Bronchial epithelial cell (primary cell): ENCODE measurements around the gene MRLN. TPM values are rescaled to one million over a fixed set of nuclear protein-coding genes. Genes with fewer than 3 reads are reported as not detected.
"Not testable (repeated sequence)": the region's sequence is repeated elsewhere in the genome, so short reads cannot be mapped to it uniquely, and the experiment has no call there.

ENCODE experiments used
- DNase-seq: peaks from one replicate; pipeline ENCODE4 v3.0.0-alpha.2; 2010; ENCODE audit warnings: low read depth
- FAIRE-seq: peaks from 2 replicates; lab custom pipeline; 2011; peaks lifted over from hg19 to GRCh38; lab: Jason Lieb, UNC
- H3K27me3 ChIP-seq: 2 replicates; pipeline ENCODE4 v1.5.1; 2011; ENCODE audit warnings: low read length; ENCODE audit not compliant: control insufficient read depth, insufficient read depth
- H3K36me3 ChIP-seq: 2 replicates; pipeline ENCODE4 v1.5.1; 2011; ENCODE audit warnings: low read length; ENCODE audit not compliant: control insufficient read depth, insufficient read depth
- H3K4me3 ChIP-seq: 2 replicates; pipeline ENCODE4 v1.5.1; 2011; ENCODE audit warnings: mild to moderate bottlenecking, low read depth, low read length, control low read depth
- total RNA-seq: library from RNA; depleted of rRNA; stranded (reverse); fragments of >200 nt; gene quantifications from 2 replicates; pipeline ENCODE4 v1.2.1, GENCODE V29; 2014
- TF ChIP-seq, protein P1 (sequence below): IDR thresholded peaks from 2 replicates; pipeline ENCODE4 v1.5.1; 2011; ENCODE audit warnings: mild to moderate bottlenecking, moderate library complexity, low read length, control low read depth, inconsistent platforms; ENCODE audit not compliant: insufficient read depth, severe bottlenecking

The MRLN gene
- total RNA-seq, 1 donor from 2014 or later, result not detected

DNA sequence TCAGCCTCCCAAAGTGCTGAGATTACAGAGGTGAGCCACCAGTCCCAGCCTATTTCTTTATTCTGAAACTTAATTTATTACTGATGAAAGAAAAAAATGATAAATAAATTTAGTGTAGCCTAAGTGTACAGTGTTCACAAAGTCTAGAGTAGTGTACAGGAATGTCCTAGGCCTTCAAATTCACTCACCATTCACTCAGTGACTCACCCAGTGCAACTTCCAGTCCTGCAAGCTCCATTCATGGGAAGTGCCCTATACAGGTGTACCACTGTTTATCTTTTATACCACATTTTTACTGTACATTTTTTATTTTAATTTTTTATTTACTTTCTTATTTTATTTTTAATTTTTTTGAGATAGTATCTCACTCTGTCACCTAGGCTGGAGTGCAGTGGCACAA is 12.2 kb downstream of the MRLN start:
- peak; percentile 35 for DNase-seq
- FAIRE-seq, result no peak
- H3K4me3 ChIP-seq, result no peak overlapping the region
- H3K36me3 ChIP-seq, result no peaks in the 10 kb centered on the region
- TF ChIP-seq, protein P1, sequence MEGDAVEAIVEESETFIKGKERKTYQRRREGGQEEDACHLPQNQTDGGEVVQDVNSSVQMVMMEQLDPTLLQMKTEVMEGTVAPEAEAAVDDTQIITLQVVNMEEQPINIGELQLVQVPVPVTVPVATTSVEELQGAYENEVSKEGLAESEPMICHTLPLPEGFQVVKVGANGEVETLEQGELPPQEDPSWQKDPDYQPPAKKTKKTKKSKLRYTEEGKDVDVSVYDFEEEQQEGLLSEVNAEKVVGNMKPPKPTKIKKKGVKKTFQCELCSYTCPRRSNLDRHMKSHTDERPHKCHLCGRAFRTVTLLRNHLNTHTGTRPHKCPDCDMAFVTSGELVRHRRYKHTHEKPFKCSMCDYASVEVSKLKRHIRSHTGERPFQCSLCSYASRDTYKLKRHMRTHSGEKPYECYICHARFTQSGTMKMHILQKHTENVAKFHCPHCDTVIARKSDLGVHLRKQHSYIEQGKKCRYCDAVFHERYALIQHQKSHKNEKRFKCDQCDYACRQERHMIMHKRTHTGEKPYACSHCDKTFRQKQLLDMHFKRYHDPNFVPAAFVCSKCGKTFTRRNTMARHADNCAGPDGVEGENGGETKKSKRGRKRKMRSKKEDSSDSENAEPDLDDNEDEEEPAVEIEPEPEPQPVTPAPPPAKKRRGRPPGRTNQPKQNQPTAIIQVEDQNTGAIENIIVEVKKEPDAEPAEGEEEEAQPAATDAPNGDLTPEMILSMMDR, result no peak
- no peaks in the 10 kb centered on the region for H3K27me3 ChIP-seq

DNA sequence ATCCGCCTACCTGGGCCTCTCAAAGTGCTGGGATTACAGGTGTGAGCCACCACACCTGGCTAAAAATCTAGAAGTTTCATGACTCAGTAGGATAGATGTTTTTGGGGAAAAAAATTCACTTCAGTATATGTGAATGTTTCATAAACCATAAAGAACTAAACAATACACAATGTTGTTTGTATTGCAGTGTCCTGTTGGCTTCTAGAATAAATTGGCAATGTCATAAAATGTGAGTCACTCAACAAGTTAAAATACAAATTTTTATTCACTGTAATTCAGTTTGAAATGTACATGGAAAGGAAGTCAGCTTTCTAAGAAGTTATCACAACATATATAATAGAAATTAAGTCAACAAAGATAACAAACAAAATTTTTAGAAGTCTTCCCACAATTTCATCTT is 16.5 kb downstream of the MRLN start:
- H3K4me3 ChIP-seq, result no peak overlapping the region
- TF ChIP-seq, protein P1, result no peak
- FAIRE-seq, result no peak

DNA sequence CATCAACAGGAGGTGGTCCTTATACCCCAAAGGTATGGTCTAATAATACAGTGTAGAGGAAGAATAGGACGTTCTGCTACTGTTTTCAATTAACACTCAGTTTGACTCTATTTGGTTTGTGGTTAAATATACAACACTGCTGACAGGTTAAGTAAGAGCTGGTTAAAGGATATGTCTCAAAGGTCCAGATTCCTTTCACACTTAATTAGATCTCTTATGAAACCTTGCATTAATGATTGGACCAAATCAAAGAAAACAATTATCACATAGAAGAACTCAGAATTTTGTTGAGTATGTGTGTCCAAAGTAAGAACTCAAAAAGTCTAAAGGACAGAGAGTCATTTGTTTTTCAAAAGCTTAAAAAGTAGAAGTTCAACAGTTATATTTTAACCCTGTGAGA is 18.0 kb downstream of the MRLN start:
- FAIRE-seq (no peak), DNase-seq (no peak)
- TF ChIP-seq, protein P1, result no peak
- Histone ChIP-seq H3K4me3 (no peak overlapping the region), H3K27me3 (peaks cover 1% of the 10 kb centered on the region), H3K36me3 (no peaks in the 10 kb centered on the region)

More for the DNA sequence above, 16.5 kb downstream of the MRLN start:
- peaks cover 1% of the 10 kb centered on the region for H3K27me3 ChIP-seq
- H3K36me3 ChIP-seq, result no peaks in the 10 kb centered on the region
- no peak for DNase-seq

DNA sequence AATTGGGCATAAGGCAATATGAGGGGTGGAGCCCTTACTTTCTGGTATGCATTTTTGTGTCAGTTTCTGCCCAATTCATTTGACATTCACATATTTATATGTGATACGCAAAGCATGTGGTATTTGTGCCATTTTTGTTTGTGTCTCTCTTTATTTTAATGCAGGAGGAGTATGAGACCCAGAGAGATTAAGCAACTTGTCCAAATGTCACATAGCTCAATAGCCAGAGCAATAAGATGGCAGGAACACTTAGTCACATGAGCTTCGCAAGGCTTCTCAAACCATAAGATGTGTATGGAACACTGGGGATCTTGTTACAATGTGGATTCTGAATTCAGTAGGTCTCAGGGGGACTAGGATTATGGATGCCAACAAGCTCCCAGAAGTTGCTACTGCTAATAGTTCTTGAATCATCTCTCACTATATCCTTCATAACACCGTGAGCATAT is 19.2 kb downstream of the MRLN start:
- peaks cover 1% of the 10 kb centered on the region for H3K27me3 ChIP-seq
- H3K4me3 ChIP-seq, result no peak overlapping the region
- DNase-seq (no peak), FAIRE-seq (no peak)
- TF ChIP-seq, protein P1, result no peak
- no peaks in the 10 kb centered on the region for H3K36me3 ChIP-seq

DNA sequence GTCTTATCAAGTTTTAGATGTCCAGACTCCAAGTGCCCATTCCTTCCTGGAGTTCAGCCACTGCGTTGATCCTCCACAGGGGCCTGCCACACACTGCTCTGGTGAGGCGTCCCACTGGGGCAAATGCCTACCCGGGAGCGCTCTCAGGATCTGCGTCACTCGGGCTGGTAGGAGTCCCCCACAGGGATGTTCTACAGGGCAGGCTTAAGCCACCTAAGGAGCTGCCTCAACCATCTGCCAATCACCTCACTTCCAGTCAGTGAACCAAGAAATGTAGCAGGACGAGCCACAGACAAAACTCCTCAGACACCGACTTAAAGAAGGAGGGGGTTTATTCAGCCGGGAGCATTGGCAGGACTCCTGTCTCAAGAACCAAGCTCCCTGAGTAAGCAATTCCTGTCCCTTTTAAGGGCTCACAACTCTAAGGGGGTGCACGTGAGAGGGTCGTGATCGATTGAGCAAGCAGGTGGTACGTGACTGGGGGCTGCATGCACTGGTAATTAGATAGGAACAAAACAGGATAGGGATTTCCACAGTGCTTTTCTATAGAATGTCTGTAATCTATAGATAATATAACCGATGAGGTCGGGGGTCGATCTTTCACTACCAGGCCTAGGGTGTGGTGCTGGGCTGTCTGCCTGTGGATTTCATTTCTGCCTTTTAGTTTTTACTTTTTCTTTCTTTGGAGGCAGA is 19.8 kb downstream of the MRLN start:
- not testable (repeated sequence) for H3K27me3 ChIP-seq, FAIRE-seq, H3K36me3 ChIP-seq, DNase-seq, H3K4me3 ChIP-seq

DNA sequence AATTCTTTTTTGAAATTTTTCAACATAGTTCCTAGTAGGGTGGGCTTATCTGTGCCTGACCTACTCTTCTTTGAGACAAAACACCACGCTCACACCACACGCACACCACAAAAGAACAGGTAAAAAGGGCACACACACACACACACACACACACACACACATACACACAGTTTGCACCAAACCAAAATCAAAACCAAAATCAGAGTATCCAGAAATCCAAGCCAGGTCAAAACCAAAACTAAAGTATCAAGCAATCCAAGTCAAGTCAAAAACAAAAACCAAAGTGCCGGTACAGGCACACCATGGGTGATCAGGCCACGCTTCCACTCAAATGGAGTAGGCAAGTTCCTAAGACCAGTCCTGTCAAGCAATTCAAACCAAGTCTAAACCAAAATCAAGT is 20.4 kb downstream of the MRLN start:
- H3K27me3 ChIP-seq, DNase-seq, H3K4me3 ChIP-seq, H3K36me3 ChIP-seq, FAIRE-seq: not testable (repeated sequence)

DNA sequence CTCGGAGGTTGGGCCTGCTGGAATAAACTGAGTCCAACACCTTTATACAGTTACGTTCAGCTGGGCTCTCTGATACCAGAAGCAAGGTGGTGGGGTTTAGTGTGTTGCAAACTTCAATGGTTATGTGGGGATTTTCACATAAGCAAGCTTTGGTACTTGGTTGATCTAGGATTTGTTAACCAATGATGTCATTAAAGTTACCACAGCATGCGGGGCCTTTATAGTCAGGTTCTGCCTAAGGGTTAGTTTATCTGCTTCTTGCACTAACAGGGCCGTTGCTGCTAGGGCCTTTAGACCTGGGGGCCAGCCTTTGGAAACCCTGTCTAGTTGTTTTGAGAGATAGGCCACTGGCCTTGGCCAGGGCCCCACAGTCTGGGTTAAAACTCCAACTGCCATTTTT is 24.1 kb downstream of the MRLN start:
- not testable (repeated sequence) for FAIRE-seq, H3K36me3 ChIP-seq, H3K27me3 ChIP-seq, H3K4me3 ChIP-seq, DNase-seq
